GM12801 (cell line): ENCODE measurements around the gene ACSF2.

Source experiments
- CTCF ChIP-seq: IDR thresholded peaks from one replicate; pipeline ENCODE4 v1.5.1; 2011; ENCODE audit warnings: control low read depth; ENCODE audit not compliant: insufficient read length; ENCODE audit errors: extremely low read depth

Gene ACSF2

DNA sequence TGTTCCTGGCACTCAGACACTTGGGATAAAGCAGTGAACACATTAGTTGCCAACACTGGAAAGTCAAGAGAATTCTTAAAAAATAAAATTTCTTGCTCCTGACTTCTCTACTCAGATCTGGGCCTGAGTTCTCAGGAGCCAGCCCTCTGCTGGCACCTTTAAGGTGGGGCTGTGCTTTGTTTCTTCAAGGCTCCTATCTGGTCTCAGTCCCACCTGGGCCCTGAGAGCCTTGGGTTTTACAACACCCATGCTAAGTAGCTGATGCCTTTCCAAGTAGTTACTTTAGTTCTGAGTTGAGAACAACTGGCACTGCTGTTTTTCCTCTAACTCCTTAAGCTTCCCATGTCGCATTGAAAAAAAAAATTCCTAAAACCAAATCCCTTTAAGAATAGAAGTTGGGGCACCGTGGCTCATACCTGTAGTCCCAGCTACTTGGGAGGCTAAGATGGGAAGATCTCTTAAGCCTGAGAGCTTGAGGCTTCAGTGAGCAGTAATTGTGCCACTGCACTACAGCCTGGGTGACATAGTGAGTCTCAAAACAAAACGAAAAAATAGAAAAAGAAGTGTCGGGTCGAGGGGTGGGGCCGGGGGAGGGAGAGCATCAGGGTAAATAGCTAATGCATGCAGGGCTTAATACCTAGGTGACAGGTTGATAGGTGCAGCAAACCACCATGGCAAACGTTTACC lies 26.1 kb downstream of the ACSF2 start:
- no peak for TF ChIP-seq CTCF

DNA sequence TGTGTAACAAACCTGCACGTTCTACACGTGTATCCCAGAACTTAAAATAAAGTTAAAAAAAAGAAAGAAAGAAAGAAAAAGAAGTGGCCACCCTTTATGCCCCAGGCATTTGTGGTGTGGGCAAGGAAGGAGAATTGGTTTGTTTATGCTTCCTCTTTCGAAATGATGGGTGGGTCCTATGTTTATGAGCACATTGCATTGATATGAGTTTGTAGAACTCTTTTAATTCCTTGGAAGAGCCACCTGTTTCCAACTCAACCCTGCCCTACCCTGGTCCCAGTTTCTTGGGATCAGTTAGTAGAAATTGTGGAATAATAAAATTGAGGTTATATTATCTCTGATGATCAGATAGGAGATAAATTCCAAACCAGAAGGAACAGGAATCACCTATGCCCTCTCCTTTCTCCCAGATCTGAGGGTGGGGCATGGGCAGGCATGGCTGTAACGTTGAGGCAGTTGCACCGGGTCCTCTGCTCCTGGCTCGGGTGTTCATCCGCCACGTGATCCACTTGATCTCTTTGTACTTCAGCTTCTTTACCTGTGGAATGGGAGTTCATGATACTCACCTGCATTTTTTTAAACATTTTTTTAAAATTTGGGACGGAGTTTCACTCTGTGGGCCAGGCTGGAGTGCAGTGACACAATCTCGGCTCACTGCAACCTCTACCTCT lies 26.7 kb downstream of the ACSF2 start:
- TF ChIP-seq CTCF, result no peak

DNA sequence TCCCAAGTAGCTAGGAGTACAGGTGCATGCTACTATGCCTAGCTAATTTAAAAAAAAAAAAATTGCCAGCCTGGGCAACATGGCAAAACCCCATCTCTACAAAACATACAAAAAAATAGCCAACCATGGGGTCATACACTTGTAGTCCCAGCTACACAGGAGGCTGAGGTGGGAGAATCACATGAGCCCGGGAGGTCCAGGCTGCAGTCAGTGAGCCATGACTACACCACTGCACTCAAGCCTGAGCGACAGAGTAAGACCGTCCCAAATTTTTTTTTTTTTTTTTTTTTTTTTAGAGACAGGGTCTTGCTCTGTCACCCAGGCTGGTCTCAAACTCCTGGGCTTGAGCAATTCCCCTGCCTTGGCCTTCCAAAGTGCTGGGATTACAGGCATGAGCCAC lies 27.9 kb downstream of the ACSF2 start:
- no peak for TF ChIP-seq CTCF

- TF ChIP-seq CTCF, result no peak
These were observed 31.6 kb downstream of the ACSF2 start for GRCh38 chr17:50457621-50458020.

GRCh38 chr17:50458270-50458669 lies 32.3 kb downstream of the ACSF2 start:
- TF ChIP-seq CTCF, result no peak

GRCh38 chr17:50458701-50459676 lies 33.0 kb downstream of the ACSF2 start:
- TF ChIP-seq CTCF, result no peak

- TF ChIP-seq CTCF, result no peak
These were observed 33.7 kb downstream of the ACSF2 start for GRCh38 chr17:50459756-50460155.
